K562 (cell line): ENCODE data around the gene PIP4K2A. TPM values are rescaled to one million over a fixed set of nuclear protein-coding genes. Genes with fewer than 3 reads are reported as not detected.
A peak's percentile ranks its signal among the peaks of the same experiment; 100 is the strongest.

Experiments used
- ATAC-seq: fragments of 200-7000 bp; cut with Tn5 transposase; 3 replicates; pipeline ENCODE4 v1.9.1; 2020; ENCODE audit warnings: moderate library complexity
- BruUV-seq: library from RNA; stranded (reverse); fragments of 400-500 nt; replicated peaks from 2 replicates; lab custom pipeline; 2021; lab: Mats Ljungman, UMichigan
- CTCF ChIA-PET: fragments of 300-600 bp; formaldehyde crosslinking; extraction: SDS; loops from one replicate; lab custom pipeline; 2021; ENCODE audit warnings: low intra/inter-chr PET ratio; lab: Yijun Ruan, JAX
- POLR2A ChIA-PET: fragments of 300-600, 350-650 bp; sonication (Branson Sonifier 250); formaldehyde crosslinking; extraction: SDS; loops from one replicate; lab custom pipeline; 2021; ENCODE audit warnings: antibody characterized with exemption, inconsistent platforms; lab: Yijun Ruan, JAX
- DNase-seq, 4 experiments: peaks; one replicate each; pipeline versions ENCODE4 v3.0.0 to v3.0.0-alpha.2; 2011 to 2018; ENCODE audit warnings: low spot score in 3 of 4, mixed read lengths in 3 of 4; ENCODE audit errors: extremely low read depth in 1 of 4
- FAIRE-seq: peaks from 2 replicates; lab custom pipeline; 2011; peaks lifted over from hg19 to GRCh38; lab: Jason Lieb, UNC
- H2AFZ ChIP-seq: 2 replicates; pipeline ENCODE4 v1.6.0; 2011; ENCODE audit warnings: low read depth, low read length, control low read depth, inconsistent platforms
- H3K27ac ChIP-seq: fragments of 200-600 bp; 3 replicates; pipeline ENCODE4 v1.8.0; 2011; ENCODE audit warnings: low read depth, mild to moderate bottlenecking, control low read depth, inconsistent platforms, low read length, moderate library complexity, mixed read lengths; ENCODE audit errors: extremely low read depth
- H3K27me3 ChIP-seq, 2 experiments: fragments of 300-600 bp in 1 of 2; 2 replicates in 1 of 2; 3 replicates in 1 of 2; pipeline versions ENCODE4 v1.6.0 to v1.8.0; 2011; ENCODE audit warnings: inconsistent platforms in 2 of 2, low read length in 2 of 2, mild to moderate bottlenecking in 1 of 2, mixed read lengths in 1 of 2, moderate library complexity in 1 of 2; ENCODE audit not compliant: control insufficient read depth in 2 of 2, insufficient read depth in 2 of 2
- H3K36me3 ChIP-seq: fragments of 300-600 bp; 3 replicates; pipeline ENCODE4 v1.8.0; 2011; ENCODE audit warnings: mild to moderate bottlenecking, low read length, inconsistent platforms; ENCODE audit not compliant: control insufficient read depth, insufficient read depth
- H3K4me1 ChIP-seq, 2 experiments: fragments of 200-600 bp in 1 of 2; replicated peaks in 1 of 2; 2 replicates in 1 of 2; 3 replicates in 1 of 2; pipeline versions ENCODE4 v1.5.1 to v1.8.0; 2011; ENCODE audit warnings: inconsistent platforms in 2 of 2, low read length in 2 of 2, mild to moderate bottlenecking in 1 of 2, mixed read lengths in 1 of 2, moderate library complexity in 1 of 2; ENCODE audit not compliant: control insufficient read depth in 2 of 2, insufficient read depth in 2 of 2
- H3K4me2 ChIP-seq: 2 replicates; pipeline ENCODE4 v1.6.1; 2011; ENCODE audit warnings: low read length, control low read depth, inconsistent platforms, mixed read lengths; ENCODE audit not compliant: insufficient read depth
- H3K4me3 ChIP-seq: fragments of 200-600 bp; sonication (generic), shearing (Covaris generic); 2 replicates; pipeline ENCODE4 v1.5.1; 2016; ENCODE audit warnings: control low read depth, inconsistent platforms
- H3K79me2 ChIP-seq: fragments of 200-600 bp; 3 replicates; pipeline ENCODE4 v1.8.0; 2011; ENCODE audit warnings: low read length, inconsistent platforms; ENCODE audit not compliant: control insufficient read depth, insufficient read depth
- H3K9ac ChIP-seq, 2 experiments: 2 replicates each; pipeline versions ENCODE4 v1.6.0 to v1.6.1; 2011; ENCODE audit warnings: low read depth in 2 of 2, low read length in 2 of 2, control low read depth in 1 of 2, inconsistent platforms in 1 of 2, mild to moderate bottlenecking in 1 of 2, mixed read lengths in 1 of 2; ENCODE audit not compliant: insufficient read depth in 1 of 2
- H3K9me1 ChIP-seq: one replicate; pipeline ENCODE4 v1.6.0; 2011; ENCODE audit warnings: inconsistent platforms, mild to moderate bottlenecking, low read length, moderate library complexity; ENCODE audit not compliant: control insufficient read depth, insufficient read depth
- H3K9me3 ChIP-seq: replicated peaks from 2 replicates; pipeline ENCODE4 v1.5.1; 2011; ENCODE audit warnings: low read depth, low read length, inconsistent platforms; ENCODE audit not compliant: control insufficient read depth, insufficient read depth
- H4K20me1 ChIP-seq: replicated peaks from 2 replicates; pipeline ENCODE4 v1.6.1; 2011; ENCODE audit warnings: low read length, inconsistent platforms, mixed read lengths; ENCODE audit not compliant: control insufficient read depth, insufficient read depth
- EGR1 ChIP-seq: fragments of 450-650 bp; conservative IDR thresholded peaks from 2 replicates; pipeline ENCODE4 v1.6.1; 2017; ENCODE audit warnings: mild to moderate bottlenecking
- ZNF384 ChIP-seq: IDR thresholded peaks from 2 replicates; pipeline ENCODE4 v1.6.1; 2012; ENCODE audit warnings: low read depth, low read length, improper control_type of control experiment
- ZSCAN29 ChIP-seq: fragments of 450-650 bp; IDR thresholded peaks from 2 replicates; pipeline ENCODE4 v1.6.1; 2017
- WGBS: fragments of 100-300 bp; shearing (Covaris generic); methylation state at CpG from one replicate; pipeline ENCODE4 v1.1.6; 2016; ENCODE audit warnings: low coverage, mixed read lengths; ENCODE audit not compliant: insufficient coverage; ENCODE audit errors: missing lambda C conversion rate; 5-methylcytosine and 5-hydroxymethylcytosine counted together
- in situ Hi-C: fragments of 300-500 bp; cut with MboI; formaldehyde crosslinking; loops from 4 replicates; pipeline ENCODE4 v1.15.0; 2018; ENCODE audit warnings: inconsistent platforms, mixed read lengths
- intact Hi-C: fragments of 100-400 bp; cut with micrococcal nuclease; formaldehyde crosslinking; loops from 2 replicates; pipeline ENCODE4 v1.14.2; 2022
- polyA plus RNA-seq, 8 experiments: library from polyadenylated mRNA; depleted of rRNA in 4 of 8; stranded (reverse) in 5 of 8; unstranded in 3 of 8; fragments of >200 nt; fragmentation: Nextera tagmentation in 2 of 8; fragmentation: Illumina TruSeq in 1 of 8; extraction: Ambion mirVana in 2 of 8; extraction: Trizol in 1 of 8; gene quantifications; 2 replicates each; pipeline versions ENCODE4 v1.2.1 to v1.2.3, GENCODE V29; 2011 to 2014; ENCODE audit warnings: inconsistent platforms in 1 of 8, missing spikeins in 1 of 8
- total RNA-seq, 7 experiments: library from RNA; depleted of rRNA in 6 of 7; stranded (reverse); fragments of >200 nt in 6 of 7; fragmentation: Illumina TruSeq in 2 of 7; extraction: Trizol in 2 of 7; gene quantifications; 2 replicates each; pipeline versions ENCODE4 v1.2.1 to v1.2.3, GENCODE V29; 2011 to 2021; ENCODE audit warnings: low replicate concordance in 1 of 7

Gene PIP4K2A
- total and polyA plus RNA-seq, 9 of the 15 experiments (the other 6 are each of a cell fraction or from before 2014, with no cell fraction given), result 35.6 to 117 (median 71.9) TPM

DNA sequence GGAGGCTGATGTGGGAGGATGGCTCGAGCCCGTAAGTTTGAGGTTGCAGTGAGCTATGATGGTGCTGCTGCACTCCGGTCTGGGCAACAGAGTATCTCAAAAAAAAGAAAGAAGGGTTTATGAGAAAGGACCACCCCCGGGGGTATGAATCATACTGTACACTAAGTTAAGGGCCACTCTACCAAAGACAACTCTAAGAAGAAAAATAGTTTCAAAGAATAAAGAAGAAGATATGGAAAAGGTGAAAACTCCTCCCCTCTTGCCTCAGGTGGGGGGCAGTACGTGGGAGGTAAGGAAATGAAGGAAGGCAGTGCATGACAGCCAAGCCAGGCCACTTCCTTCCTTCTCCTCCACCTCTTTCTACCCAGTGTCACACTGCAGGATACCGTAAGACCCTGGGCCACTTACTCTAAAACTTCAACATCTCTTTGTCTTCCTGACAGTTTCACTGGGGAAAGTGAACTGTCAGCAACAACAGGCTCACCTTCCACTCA, 61.3 kb downstream of the PIP4K2A start:
- Histone ChIP-seq H3K79me2 (peaks cover 96% of the 10 kb centered on the region), H3K4me3 (no peak overlapping the region), H4K20me1 (peaks cover 3% of the 10 kb centered on the region; the same call in 1 of the 2 replicates), H3K27me3 (no peaks in the 10 kb centered on the region), H3K9me3 (no peaks in the 10 kb centered on the region), H3K9me1 (no peaks in the 10 kb centered on the region), H3K27ac (no peak overlapping the region), H2AFZ (no peak overlapping the region), H3K4me1 (peaks cover 3 to 21% of the 10 kb centered on the region in 2 experiments; a peak in 3 of 5 replicates), H3K4me2 (no peak overlapping the region), H3K36me3 (peaks cover 35% of the 10 kb centered on the region; the same call in 1 of the 3 replicates), H3K9ac (no peak overlapping the region)
- DNase-seq (no peak), ATAC-seq (no peak), FAIRE-seq (no peak)
- WGBS, result 67% methylated on average over 6 of the region's 6 CpGs
- CTCF ChIA-PET, result no interaction called here
- TF ChIP-seq EGR1 (peak; percentile 35; the same call in 1 of the 2 replicates), ZNF384 (no peak)
- BruUV-seq, result no TSS peak
- POLR2A ChIA-PET, result interaction anchor here (0.6 kb wide), 1 partner anchor 21 kb away, joined by 3 read pairs; no protein-coding TSS in a partner anchor
- in situ Hi-C loops (no loop called here), intact Hi-C loops (no loop called here)

DNA sequence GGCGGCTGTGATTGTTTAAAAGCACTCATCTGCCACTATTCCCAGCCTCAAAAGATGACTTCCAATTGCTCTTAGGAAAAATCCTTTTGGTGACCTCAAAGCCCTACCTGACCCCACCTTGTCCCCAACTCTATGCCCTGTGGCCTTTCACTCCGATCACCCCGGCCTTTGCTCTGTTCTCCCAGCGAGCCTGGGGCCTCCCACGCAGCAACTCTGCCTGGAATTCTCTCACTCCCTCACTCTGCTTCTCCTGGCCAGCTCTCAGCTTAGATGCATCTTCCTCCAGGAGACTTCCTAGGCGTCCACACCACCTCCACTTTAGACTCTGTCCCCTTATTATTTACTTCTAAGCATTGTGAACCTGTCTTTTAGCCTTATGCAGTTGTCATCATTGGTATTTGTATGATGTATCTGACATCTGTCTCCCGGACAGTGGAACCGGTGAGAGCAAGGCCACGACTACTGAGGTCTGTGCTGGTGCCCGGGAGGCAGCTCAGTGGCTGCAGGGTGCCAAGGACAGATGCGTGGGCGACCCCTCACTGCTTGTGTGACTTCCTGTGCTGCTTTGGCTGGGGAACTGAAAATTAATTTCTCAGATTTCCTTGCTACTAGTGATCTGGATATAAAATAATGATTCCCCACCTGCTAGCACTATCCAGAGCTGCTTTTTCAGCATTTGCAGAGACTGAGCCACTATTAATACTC, 63.0 kb downstream of the PIP4K2A start:
- DNase-seq (no peak), ATAC-seq (no peak), FAIRE-seq (no peak)
- H3K4me3 ChIP-seq, result no peak overlapping the region
- no peak overlapping the region for H3K27ac ChIP-seq
- H3K9ac ChIP-seq, result peak overlapping the region in 1 of 2 experiments; percentile 69; a peak in 1 of 4 replicates
- intact Hi-C loops, result no loop called here
- peaks cover 26% of the 10 kb centered on the region; the same call in 1 of the 3 replicates for H3K36me3 ChIP-seq
- H3K9me3 ChIP-seq, result no peaks in the 10 kb centered on the region
- WGBS, result 74% methylated on average over 10 of the region's 12 CpGs
- no peaks in the 10 kb centered on the region for H3K27me3 ChIP-seq
- in situ Hi-C loops, result no loop called here
- ChIA-PET POLR2A (interaction anchor here (0.7 kb wide), 2 partner anchors 19 to 32 kb away, joined by 3 to 4 read pairs; no protein-coding TSS in a partner anchor), CTCF (no interaction called here)
- H4K20me1 ChIP-seq, result no peaks in the 10 kb centered on the region; the same call in 1 of the 2 replicates
- H2AFZ ChIP-seq, result no peak overlapping the region
- TF ChIP-seq ZSCAN29, result no peak
- BruUV-seq, result no TSS peak
- peaks cover 3 to 37% of the 10 kb centered on the region in 2 experiments; a peak in 3 of 5 replicates for H3K4me1 ChIP-seq
- H3K79me2 ChIP-seq, result peaks cover 97% of the 10 kb centered on the region
- H3K4me2 ChIP-seq, result no peak overlapping the region
- no peaks in the 10 kb centered on the region for H3K9me1 ChIP-seq
